Measurements from ENCODE around the gene PLAAT4. TPM values are rescaled to one million over a fixed set of nuclear protein-coding genes. Genes with fewer than 3 reads are reported as not detected.
"Not testable (repeated sequence)": the region's sequence is repeated elsewhere in the genome, so short reads cannot be mapped to it uniquely, and the experiment has no call there.

PLAAT4 gene
- total RNA-seq, 2 donors from 2014 or later: 60.6 to 101 TPM

DNA sequence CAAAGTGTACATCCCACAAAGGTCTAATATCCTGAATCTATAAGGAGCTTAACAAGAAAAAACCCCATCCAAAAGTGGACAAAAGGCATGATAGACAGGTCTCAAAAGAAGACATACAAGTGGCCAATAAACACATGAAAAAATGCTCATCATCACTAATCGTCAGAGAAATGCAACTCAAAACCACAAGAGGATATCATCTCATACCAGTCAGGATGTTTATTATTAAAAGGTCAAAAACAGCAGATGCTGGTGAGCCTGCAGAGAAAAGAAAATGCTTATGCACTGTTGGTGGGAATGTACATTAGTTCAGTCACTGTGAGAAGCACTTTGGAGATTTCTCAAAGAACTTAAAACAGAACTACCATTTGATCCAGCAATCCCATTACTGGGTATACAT is 18.1 kb upstream of the PLAAT4 start:
- peak in 1 of 2 donors; percentile 58 for ATAC-seq (replicated peaks in 1 of 2)
- peaks cover 2 to 3% of the 10 kb centered on the region in 2 donors for H3K9me3 Mint-ChIP-seq
- peaks cover 0 to under 1% of the 10 kb centered on the region in 2 donors for H3K36me3 Mint-ChIP-seq (ENCODE audit: insufficient read depth in 2 of 2)
- peak overlapping the region in 1 of 2 donors; percentile 29 for H3K4me3 Mint-ChIP-seq
- DNase-seq: no peak
- H3K4me1 Mint-ChIP-seq (ENCODE audit: low read depth): peaks cover 13% of the 10 kb centered on the region
- H3K27ac Mint-ChIP-seq: peak overlapping the region; percentile 80
- no peaks in the 10 kb centered on the region for H3K27me3 Mint-ChIP-seq (ENCODE audit: low read depth)

DNA sequence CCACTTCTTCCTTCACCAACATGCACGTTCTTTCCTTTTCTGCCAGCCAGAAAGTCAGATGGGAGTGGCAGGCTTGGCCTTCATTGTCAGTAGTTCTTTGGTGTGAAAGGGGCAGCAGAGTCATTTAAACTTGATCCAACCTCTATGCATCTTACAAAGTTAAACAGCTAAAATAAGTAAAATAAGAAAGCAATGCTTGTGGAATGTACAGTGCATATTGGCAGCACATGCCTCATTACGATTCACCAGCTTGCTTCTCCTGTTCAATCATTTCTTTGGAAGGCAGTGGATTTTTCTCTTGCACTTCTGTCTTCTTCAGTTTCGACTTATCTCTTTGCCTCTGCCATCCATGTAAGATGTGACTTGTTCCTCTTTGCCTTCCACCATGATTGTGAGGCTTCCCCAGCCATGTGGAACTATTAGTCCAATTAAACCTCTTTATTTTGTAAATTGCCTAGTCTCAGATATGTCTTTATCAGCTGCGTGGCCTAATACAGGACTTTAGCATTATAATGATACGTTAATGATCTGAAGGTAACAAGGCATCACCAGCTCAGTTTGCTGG is 15.9 kb upstream of the PLAAT4 start:
- DNase-seq (no peak), ATAC-seq (replicated peaks in 1 of 2) (no peak)
- H3K4me3 Mint-ChIP-seq: no peak overlapping the region
- peaks cover 4 to 5% of the 10 kb centered on the region in 2 donors for H3K36me3 Mint-ChIP-seq (ENCODE audit: insufficient read depth in 2 of 2)
- no peak overlapping the region for H3K27ac Mint-ChIP-seq
- H3K9me3 Mint-ChIP-seq: peaks cover 3 to 5% of the 10 kb centered on the region in 2 donors
- peaks cover 13% of the 10 kb centered on the region for H3K4me1 Mint-ChIP-seq (ENCODE audit: low read depth)
- no peaks in the 10 kb centered on the region for H3K27me3 Mint-ChIP-seq (ENCODE audit: low read depth)

GRCh38 chr11:63521896-63522295 is 14.7 kb upstream of the PLAAT4 start:
- ATAC-seq (replicated peaks in 1 of 2): no peak
- H3K36me3 Mint-ChIP-seq (ENCODE audit: insufficient read depth in 2 of 2): peaks cover 4 to 5% of the 10 kb centered on the region in 2 donors
- H3K4me1 Mint-ChIP-seq (ENCODE audit: low read depth): peaks cover 13% of the 10 kb centered on the region
- no peaks in the 10 kb centered on the region for H3K27me3 Mint-ChIP-seq (ENCODE audit: low read depth)
- DNase-seq: no peak
- peaks cover 3 to 5% of the 10 kb centered on the region in 2 donors for H3K9me3 Mint-ChIP-seq
- H3K27ac Mint-ChIP-seq: no peak overlapping the region
- no peak overlapping the region for H3K4me3 Mint-ChIP-seq

DNA sequence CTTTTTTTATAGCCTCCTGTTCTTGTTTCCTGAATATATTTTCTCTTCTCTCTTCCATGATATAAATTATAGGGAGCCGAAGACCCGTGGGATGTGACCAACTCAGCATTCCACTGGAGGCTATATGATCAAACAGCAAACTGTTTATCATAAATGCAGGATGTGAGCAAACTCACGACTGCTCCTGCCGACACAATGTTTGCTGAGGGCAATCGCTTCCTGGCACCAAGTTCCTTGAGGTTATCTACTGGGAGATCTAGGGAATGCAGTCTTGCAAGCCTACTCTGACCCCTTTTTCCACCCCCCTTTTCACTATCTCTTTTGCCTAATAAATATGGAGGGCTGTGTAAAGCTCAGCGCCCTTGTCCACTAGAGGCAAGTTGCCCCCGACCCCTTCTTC is 13.5 kb upstream of the PLAAT4 start:
- Mint-ChIP-seq H3K27me3 (ENCODE audit: low read depth) (no peaks in the 10 kb centered on the region), H3K4me1 (ENCODE audit: low read depth) (peaks cover 19% of the 10 kb centered on the region), H3K9me3 (peaks cover 3 to 5% of the 10 kb centered on the region in 2 donors), H3K4me3 (no peak overlapping the region), H3K36me3 (ENCODE audit: insufficient read depth in 2 of 2) (peaks cover 4 to 5% of the 10 kb centered on the region in 2 donors), H3K27ac (no peak overlapping the region)
- ATAC-seq (replicated peaks in 1 of 2) (no peak), DNase-seq (no peak)

- no peak for DNase-seq
- ATAC-seq (replicated peaks in 1 of 2): no peak
- Mint-ChIP-seq H3K4me3 (no peak overlapping the region), H3K36me3 (ENCODE audit: insufficient read depth in 2 of 2) (peaks cover 4 to 5% of the 10 kb centered on the region in 2 donors), H3K9me3 (peaks cover 0 to 3% of the 10 kb centered on the region in 2 donors), H3K27ac (no peak overlapping the region), H3K4me1 (ENCODE audit: low read depth) (peaks cover 41% of the 10 kb centered on the region), H3K27me3 (ENCODE audit: low read depth) (no peaks in the 10 kb centered on the region)
These were observed 8.9 kb upstream of the PLAAT4 start for GRCh38 chr11:63527667-63528066.

DNA sequence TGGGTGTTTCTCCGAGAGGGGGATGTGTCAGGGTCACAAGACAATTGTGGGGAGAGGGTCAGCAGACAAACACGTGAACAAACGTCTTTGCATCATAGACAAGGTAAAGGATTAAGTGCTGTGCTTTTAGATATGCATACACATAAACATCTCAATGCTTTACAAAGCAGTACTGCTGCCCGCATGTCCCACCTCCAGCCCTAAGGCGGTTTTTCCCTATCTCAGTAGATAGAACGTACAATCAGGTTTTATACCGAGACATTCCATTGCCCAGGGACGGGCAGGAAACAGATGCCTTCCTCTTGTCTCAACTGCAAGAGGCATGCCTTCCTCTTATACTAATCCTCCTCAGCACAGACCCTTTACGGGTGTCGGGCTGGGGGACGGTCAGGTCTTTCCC is 8.5 kb upstream of the PLAAT4 start:
- H3K36me3 Mint-ChIP-seq (ENCODE audit: insufficient read depth in 2 of 2); H3K9me3 Mint-ChIP-seq; H3K27ac Mint-ChIP-seq; DNase-seq; H3K27me3 Mint-ChIP-seq (ENCODE audit: low read depth); ATAC-seq (replicated peaks in 1 of 2); H3K4me3 Mint-ChIP-seq: not testable (repeated sequence)
- peaks cover 46% of the 10 kb centered on the region for H3K4me1 Mint-ChIP-seq (ENCODE audit: low read depth)

DNA sequence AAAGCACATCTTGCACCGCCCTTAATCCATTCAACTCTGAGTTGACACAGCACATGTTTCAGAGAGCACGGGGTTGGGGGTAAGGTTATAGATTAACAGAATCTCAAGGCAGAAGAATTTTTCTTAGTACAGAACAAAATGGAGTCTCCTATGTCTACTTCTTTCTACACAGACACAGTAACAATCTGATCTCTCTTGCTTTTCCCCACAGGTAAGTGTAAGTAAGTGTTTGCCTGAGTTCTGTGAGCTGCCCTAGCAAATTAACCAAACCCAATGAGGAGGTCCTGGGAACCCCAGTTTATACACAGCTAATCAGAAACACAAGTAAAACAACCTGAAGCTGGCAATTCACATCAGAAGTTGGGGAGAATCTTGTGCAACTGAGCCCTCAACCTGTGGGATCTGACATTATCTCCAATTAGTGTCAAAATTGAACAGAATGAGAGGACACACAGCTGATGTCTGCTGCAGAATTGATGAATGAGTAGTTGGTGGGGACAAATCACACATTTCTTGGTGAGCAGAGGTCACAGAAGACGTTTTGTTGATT is 7.8 kb upstream of the PLAAT4 start:
- H3K9me3 Mint-ChIP-seq; H3K36me3 Mint-ChIP-seq (ENCODE audit: insufficient read depth in 2 of 2); H3K4me3 Mint-ChIP-seq; DNase-seq; ATAC-seq (replicated peaks in 1 of 2); H3K27me3 Mint-ChIP-seq (ENCODE audit: low read depth): not testable (repeated sequence)
- Mint-ChIP-seq H3K4me1 (ENCODE audit: low read depth) (peaks cover 52% of the 10 kb centered on the region), H3K27ac (peak overlapping the region; percentile 0)

DNA sequence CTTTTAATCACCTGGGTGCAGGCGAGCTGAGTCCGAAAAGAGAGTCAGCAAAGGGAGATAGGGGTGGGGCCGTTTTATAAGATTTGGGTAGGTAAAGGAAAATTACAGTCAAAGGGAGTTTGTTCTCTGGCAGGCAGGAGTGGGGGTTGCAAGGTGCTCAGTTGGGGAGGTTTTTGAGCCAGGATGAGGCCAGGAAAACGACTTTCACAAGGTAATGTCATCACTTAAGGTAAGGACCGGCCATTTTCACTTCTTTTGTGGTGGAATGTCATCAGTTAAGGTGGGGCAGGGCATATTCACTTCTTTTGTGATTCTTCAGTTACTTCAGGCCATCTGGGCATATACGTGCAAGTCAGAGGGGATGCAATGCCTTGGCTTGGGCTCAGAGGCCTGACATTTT is 7.2 kb upstream of the PLAAT4 start:
- H3K4me1 Mint-ChIP-seq (ENCODE audit: low read depth): peaks cover 58% of the 10 kb centered on the region
- not testable (repeated sequence) for H3K36me3 Mint-ChIP-seq (ENCODE audit: insufficient read depth in 2 of 2)

DNA sequence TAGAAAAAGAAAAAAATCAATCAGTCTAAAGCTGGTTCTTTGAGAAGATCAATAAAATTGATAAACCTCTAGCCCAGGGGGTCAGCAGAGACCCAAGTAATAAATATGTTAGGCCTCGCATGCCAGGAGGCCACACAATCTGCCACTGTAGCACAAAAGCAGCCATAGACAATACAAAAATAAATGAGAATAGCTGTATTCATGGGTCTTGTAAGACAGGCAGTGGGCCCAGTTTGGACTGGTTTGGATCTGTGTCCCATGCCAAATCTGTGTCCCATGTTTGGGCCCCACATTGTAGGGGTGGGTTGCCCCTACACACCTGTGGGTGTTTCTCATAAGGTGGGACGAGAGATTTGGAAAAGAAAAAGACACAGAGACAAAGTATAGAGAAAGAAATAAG is 6.6 kb upstream of the PLAAT4 start:
- Mint-ChIP-seq H3K4me1 (ENCODE audit: low read depth) (peaks cover 64% of the 10 kb centered on the region), H3K36me3 (ENCODE audit: insufficient read depth in 2 of 2) (peaks cover 0 to 1% of the 10 kb centered on the region in 2 donors), H3K27ac (no peak overlapping the region), H3K9me3 (no peaks in the 10 kb centered on the region), H3K27me3 (ENCODE audit: low read depth) (no peaks in the 10 kb centered on the region), H3K4me3 (no peak overlapping the region)
- ATAC-seq (replicated peaks in 1 of 2) (no peak), DNase-seq (no peak)

More for the DNA sequence above, 7.2 kb upstream of the PLAAT4 start:
- not testable (repeated sequence) for H3K4me3 Mint-ChIP-seq; H3K27me3 Mint-ChIP-seq (ENCODE audit: low read depth); H3K27ac Mint-ChIP-seq; DNase-seq; H3K9me3 Mint-ChIP-seq; ATAC-seq (replicated peaks in 1 of 2)

DNA sequence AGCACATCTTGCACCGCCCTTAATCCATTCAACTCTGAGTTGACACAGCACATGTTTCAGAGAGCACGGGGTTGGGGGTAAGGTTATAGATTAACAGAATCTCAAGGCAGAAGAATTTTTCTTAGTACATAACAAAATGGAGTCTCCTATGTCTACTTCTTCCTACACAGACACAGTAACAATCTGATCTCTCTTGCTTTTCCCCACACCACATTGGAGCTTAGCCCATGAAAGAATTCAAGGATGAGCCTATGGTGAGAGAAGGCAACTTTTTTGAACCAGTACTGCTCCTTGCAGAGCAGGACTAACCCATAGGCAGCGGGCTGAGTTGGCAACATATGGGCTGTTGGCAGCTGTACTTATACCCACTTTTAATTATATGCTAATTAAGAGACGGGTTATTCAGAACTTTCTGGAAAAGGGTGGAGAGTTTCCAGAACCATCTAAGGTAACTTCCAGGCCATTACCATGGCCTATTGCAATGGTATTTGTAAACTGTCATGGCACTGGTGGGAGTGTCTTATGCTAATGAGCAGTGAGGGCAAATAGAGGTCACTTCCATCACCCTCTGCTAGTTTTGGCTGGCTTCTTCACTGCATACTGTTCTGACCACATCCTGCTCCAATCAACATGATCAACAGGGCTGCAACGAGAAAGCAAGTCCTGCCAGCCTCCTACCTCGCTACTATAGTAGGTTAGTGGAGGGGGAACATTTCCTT is 5.4 kb upstream of the PLAAT4 start:
- Mint-ChIP-seq H3K4me1 (ENCODE audit: low read depth) (peaks cover 76% of the 10 kb centered on the region), H3K4me3 (peak overlapping the region; percentile 33 to 63)
- H3K36me3 Mint-ChIP-seq (ENCODE audit: insufficient read depth in 2 of 2); H3K9me3 Mint-ChIP-seq; H3K27me3 Mint-ChIP-seq (ENCODE audit: low read depth); H3K27ac Mint-ChIP-seq: not testable (repeated sequence)
- peak; percentile 77 to 85 for ATAC-seq (replicated peaks in 1 of 2)
- peak; percentile 62 to 70 for DNase-seq

- Mint-ChIP-seq H3K27me3 (ENCODE audit: low read depth) (no peaks in the 10 kb centered on the region), H3K27ac (no peak overlapping the region), H3K36me3 (ENCODE audit: insufficient read depth in 2 of 2) (no peaks in the 10 kb centered on the region), H3K9me3 (no peaks in the 10 kb centered on the region), H3K4me3 (peak overlapping the region; percentile 30 to 63), H3K4me1 (ENCODE audit: low read depth) (peaks cover 85% of the 10 kb centered on the region)
- DNase-seq: no peak
- no peak for ATAC-seq (replicated peaks in 1 of 2)
These were observed 4.5 kb upstream of the PLAAT4 start for GRCh38 chr11:63532117-63532516.

- Mint-ChIP-seq H3K27ac (no peak overlapping the region), H3K27me3 (ENCODE audit: low read depth) (no peaks in the 10 kb centered on the region), H3K9me3 (no peaks in the 10 kb centered on the region), H3K4me1 (ENCODE audit: low read depth) (peaks cover 88% of the 10 kb centered on the region), H3K36me3 (ENCODE audit: insufficient read depth in 2 of 2) (no peaks in the 10 kb centered on the region), H3K4me3 (no peak overlapping the region)
- ATAC-seq (replicated peaks in 1 of 2): no peak
- no peak for DNase-seq
These were observed 3.7 kb upstream of the PLAAT4 start for GRCh38 chr11:63532799-63533475.

DNA sequence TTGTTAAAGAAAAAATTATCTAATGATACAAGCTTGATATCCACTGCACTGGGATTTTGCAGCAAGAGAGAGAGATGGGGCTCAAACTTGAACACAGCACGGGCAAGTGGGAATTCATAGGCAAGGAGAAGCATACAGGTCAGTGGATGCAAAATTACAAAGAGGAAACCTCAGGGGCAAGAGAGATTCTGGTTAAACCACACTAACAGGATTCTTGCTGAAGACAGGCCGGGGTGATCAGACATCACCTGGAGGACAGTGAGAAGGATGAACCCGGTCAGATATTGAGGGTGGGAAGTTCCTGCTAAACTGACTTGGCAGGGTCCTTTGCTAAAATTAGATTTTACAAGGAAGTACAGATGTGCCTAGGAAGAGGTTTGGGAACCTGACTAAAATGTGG is 2.5 kb upstream of the PLAAT4 start:
- Mint-ChIP-seq H3K27ac (peak overlapping the region; percentile 63), H3K9me3 (no peaks in the 10 kb centered on the region), H3K36me3 (ENCODE audit: insufficient read depth in 2 of 2) (no peaks in the 10 kb centered on the region), H3K27me3 (ENCODE audit: low read depth) (no peaks in the 10 kb centered on the region), H3K4me3 (peak overlapping the region in 1 of 2 donors; percentile 42), H3K4me1 (ENCODE audit: low read depth) (peaks cover 93% of the 10 kb centered on the region)
- no peak for ATAC-seq (replicated peaks in 1 of 2)
- no peak for DNase-seq
